SU-DHL-6 (cell line): ENCODE data around the gene MAST1.
"Not testable (repeated sequence)": the region's sequence is repeated elsewhere in the genome, so short reads cannot be mapped to it uniquely, and the experiment has no call there.

Experiments used
- H2AFZ ChIP-seq: fragments of 200-600 bp; sonication (generic); 2 replicates; pipeline ENCODE4 v1.6.1; 2014; ENCODE audit warnings: low read depth, mild to moderate bottlenecking, moderate library complexity, mixed read lengths, antibody characterized with exemption, low read length; ENCODE audit not compliant: severe bottlenecking
- H3F3A ChIP-seq: fragments of 200-600 bp; shearing (Covaris generic); 2 replicates; pipeline ENCODE4 v1.6.0; 2016; ENCODE audit warnings: antibody characterized with exemption, mild to moderate bottlenecking; ENCODE audit not compliant: insufficient read depth
- H3K27ac ChIP-seq: fragments of 200-600 bp; sonication (generic); 2 replicates; pipeline ENCODE4 v1.5.1; 2016; ENCODE audit warnings: low read depth, mild to moderate bottlenecking, low read length, moderate library complexity, mixed read lengths
- H3K27me3 ChIP-seq: fragments of 200-600 bp; sonication (generic), shearing (Covaris generic); 2 replicates; pipeline ENCODE4 v1.6.0; 2014; ENCODE audit warnings: mild to moderate bottlenecking, low read length
- H3K36me3 ChIP-seq: fragments of 200-600 bp; sonication (generic); 2 replicates; pipeline ENCODE4 v1.6.1; 2014; ENCODE audit warnings: mild to moderate bottlenecking, low read length, mixed read lengths
- H3K4me2 ChIP-seq: fragments of 300-600, 200-600 bp; shearing (Covaris generic), sonication (generic); 2 replicates; pipeline ENCODE4 v1.6.0; 2014; ENCODE audit warnings: low read length, low read depth, mild to moderate bottlenecking; ENCODE audit not compliant: poor library complexity, severe bottlenecking
- H3K4me3 ChIP-seq: fragments of 200-600 bp; sonication (generic); 2 replicates; pipeline ENCODE4 v1.5.1; 2014; ENCODE audit warnings: antibody characterized with exemption, low read length, mild to moderate bottlenecking, mixed read lengths; ENCODE audit not compliant: insufficient read depth, poor library complexity, severe bottlenecking
- H3K79me2 ChIP-seq: fragments of 200-600 bp; sonication (generic); 2 replicates; pipeline ENCODE4 v1.6.1; 2014; ENCODE audit warnings: mild to moderate bottlenecking, low read length, moderate library complexity; ENCODE audit not compliant: insufficient read depth
- H3K9ac ChIP-seq: fragments of 200-600 bp; sonication (generic); 2 replicates; pipeline ENCODE4 v1.7.0; 2014; ENCODE audit warnings: mild to moderate bottlenecking, low read length
- H3K9me2 ChIP-seq: fragments of 200-600 bp; sonication (generic); replicated peaks from 2 replicates; pipeline ENCODE4 v1.6.1; 2014; ENCODE audit warnings: low read length; ENCODE audit not compliant: insufficient read depth
- H3K9me3 ChIP-seq: fragments of 200-600 bp; sonication (generic); 2 replicates; pipeline ENCODE4 v1.6.1; 2014; ENCODE audit warnings: low read length, mixed read lengths; ENCODE audit not compliant: insufficient read depth
- H4K20me1 ChIP-seq: fragments of 200-600 bp; sonication (generic); 2 replicates; pipeline ENCODE4 v1.6.1; 2014; ENCODE audit warnings: low read depth, mild to moderate bottlenecking, antibody characterized with exemption, low read length, moderate library complexity, mixed read lengths
- EZH2phosphoT487 ChIP-seq: fragments of 200-600 bp; sonication (generic), shearing (Covaris generic); conservative IDR thresholded peaks from 2 replicates; pipeline ENCODE4 v1.6.1; 2018; ENCODE audit warnings: mild to moderate bottlenecking, antibody characterized with exemption, low read length, moderate library complexity, mixed read lengths
- TF ChIP-seq, protein P1 (sequence below): fragments of 200-600 bp; sonication (generic); IDR thresholded peaks from one replicate; pipeline ENCODE4 v1.5.1; 2017; ENCODE audit warnings: antibody characterized with exemption, mild to moderate bottlenecking, low read length, moderate library complexity; ENCODE audit not compliant: insufficient read depth, poor library complexity, severe bottlenecking

MAST1 gene

GRCh38 chr19:12886651-12886968, 48.3 kb downstream of the MAST1 start:
- Histone ChIP-seq H4K20me1 (no peaks in the 10 kb centered on the region), H3K9ac (no peak overlapping the region), H3K27me3 (no peaks in the 10 kb centered on the region), H2AFZ (no peak overlapping the region), H3K36me3 (no peaks in the 10 kb centered on the region), H3K9me3 (peaks cover 13% of the 10 kb centered on the region; the same call in 1 of the 2 replicates), H3F3A (peaks cover 6% of the 10 kb centered on the region; the same call in 1 of the 2 replicates), H3K4me3 (no peak overlapping the region), H3K27ac (no peak overlapping the region), H3K4me2 (no peak overlapping the region), H3K9me2 (no peaks in the 10 kb centered on the region), H3K79me2 (peaks cover 3% of the 10 kb centered on the region)
- TF ChIP-seq, protein P1, sequence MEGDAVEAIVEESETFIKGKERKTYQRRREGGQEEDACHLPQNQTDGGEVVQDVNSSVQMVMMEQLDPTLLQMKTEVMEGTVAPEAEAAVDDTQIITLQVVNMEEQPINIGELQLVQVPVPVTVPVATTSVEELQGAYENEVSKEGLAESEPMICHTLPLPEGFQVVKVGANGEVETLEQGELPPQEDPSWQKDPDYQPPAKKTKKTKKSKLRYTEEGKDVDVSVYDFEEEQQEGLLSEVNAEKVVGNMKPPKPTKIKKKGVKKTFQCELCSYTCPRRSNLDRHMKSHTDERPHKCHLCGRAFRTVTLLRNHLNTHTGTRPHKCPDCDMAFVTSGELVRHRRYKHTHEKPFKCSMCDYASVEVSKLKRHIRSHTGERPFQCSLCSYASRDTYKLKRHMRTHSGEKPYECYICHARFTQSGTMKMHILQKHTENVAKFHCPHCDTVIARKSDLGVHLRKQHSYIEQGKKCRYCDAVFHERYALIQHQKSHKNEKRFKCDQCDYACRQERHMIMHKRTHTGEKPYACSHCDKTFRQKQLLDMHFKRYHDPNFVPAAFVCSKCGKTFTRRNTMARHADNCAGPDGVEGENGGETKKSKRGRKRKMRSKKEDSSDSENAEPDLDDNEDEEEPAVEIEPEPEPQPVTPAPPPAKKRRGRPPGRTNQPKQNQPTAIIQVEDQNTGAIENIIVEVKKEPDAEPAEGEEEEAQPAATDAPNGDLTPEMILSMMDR: no peak

DNA sequence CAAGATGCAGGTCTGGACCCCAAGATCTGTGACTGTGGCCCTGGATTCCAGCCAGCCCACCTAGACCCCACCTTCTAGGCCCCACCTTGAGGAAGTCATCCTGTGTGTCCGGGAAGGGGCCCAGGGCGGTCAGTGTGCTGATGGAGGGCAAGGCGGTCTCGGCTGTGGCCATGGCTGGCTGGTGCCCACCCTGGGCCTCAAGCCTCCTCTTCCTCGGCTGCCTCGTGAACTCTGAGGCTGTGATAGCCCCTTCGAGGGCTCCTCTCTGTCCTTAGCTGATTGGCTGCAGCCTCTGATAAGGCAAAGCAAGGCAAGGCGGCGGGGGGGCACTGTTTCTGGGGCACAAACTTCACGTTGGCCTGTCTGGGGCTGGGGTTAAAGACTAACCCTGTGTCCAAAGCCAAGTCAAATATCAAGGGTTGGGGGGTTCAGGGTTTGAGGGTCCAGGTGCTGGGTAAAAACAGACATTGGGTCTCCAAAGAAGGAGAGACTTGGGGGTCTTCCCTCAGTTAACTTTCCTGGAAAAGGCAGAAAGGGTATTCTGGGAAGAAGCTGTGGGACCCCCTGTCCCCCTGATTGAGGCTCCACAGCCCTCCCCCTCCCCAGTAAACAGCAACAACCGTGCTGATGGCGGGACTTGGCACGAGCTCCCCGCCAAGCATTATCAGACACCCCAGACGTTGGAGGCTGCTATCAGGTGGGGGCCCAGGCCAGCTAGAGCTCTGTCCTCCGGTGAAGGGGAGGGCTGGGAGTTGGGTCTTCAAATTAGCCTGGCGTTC, 48.8 kb downstream of the MAST1 start, which contains the start of gene KLF1:
Gene KLF1 (minus strand): TSS at position 233 of the 779 bp plus-strand sequence. CDS start 61 bp downstream, at position 172.
- Histone ChIP-seq H2AFZ (no peak within 1 kb of the TSS), H3K27me3 (no peaks in the 10 kb centered on the region), H3K9ac (peak within 1 kb of the TSS; percentile 52), H3K9me3 (peaks cover 13% of the 10 kb centered on the region; the same call in 1 of the 2 replicates), H3K36me3 (no peaks in the 10 kb centered on the region), H3K27ac (no peak within 1 kb of the TSS), H4K20me1 (no peaks in the 10 kb centered on the region), H3K4me3 (no peak within 1 kb of the TSS), H3K4me2 (peak within 1 kb of the TSS; percentile 65), H3K9me2 (no peaks in the 10 kb centered on the region), H3K79me2 (peaks cover 7% of the 10 kb centered on the region), H3F3A (0 out of 2 replicates have a peak, but pooled peaks cover 2% of the 10 kb centered on the region)
- TF ChIP-seq, protein P1: no peak
- no peak for TF ChIP-seq EZH2phosphoT487

GRCh38 chr19:12888006-12888603, 49.8 kb downstream of the MAST1 start:
- no peak for TF ChIP-seq EZH2phosphoT487
- TF ChIP-seq, protein P1: no peak
- H3K9ac ChIP-seq: no peak overlapping the region
- H3F3A ChIP-seq: no peaks in the 10 kb centered on the region
- H3K36me3 ChIP-seq: no peaks in the 10 kb centered on the region
- no peaks in the 10 kb centered on the region for H4K20me1 ChIP-seq
- no peak overlapping the region for H2AFZ ChIP-seq
- H3K9me3 ChIP-seq: peaks cover 13% of the 10 kb centered on the region; the same call in 1 of the 2 replicates
- H3K27me3 ChIP-seq: no peaks in the 10 kb centered on the region
- peaks cover 7% of the 10 kb centered on the region for H3K79me2 ChIP-seq
- H3K9me2 ChIP-seq: no peaks in the 10 kb centered on the region
- H3K27ac ChIP-seq: no peak overlapping the region
- no peak overlapping the region for H3K4me2 ChIP-seq
- no peak overlapping the region for H3K4me3 ChIP-seq

DNA sequence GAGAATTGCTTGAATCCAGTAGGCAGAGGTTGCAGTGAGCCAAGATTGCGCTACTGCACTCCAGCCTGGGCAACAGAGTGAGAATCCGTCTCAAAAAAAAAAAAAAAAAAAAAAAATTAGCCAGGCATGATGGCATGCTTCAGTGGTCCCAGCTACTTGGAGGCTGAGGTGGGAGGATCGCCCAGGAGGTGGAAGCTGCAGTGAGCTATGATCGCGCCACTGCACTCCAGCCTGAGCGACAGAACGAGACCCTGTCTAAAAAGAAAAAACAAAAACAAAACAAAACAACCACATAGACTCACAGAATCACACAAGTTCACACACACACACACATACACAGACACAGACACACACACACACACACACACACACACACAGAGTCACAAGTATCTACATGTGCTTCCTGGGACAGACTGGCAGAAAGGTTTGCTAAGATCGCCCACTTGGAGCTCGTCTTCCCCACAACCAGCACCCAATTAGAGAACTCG, 52.0 kb downstream of the MAST1 start:
- H3K9ac ChIP-seq: peak overlapping the region; percentile 33; the same call in 1 of the 2 replicates
- H3K9me2 ChIP-seq, H3K27me3 ChIP-seq, H3K79me2 ChIP-seq, H4K20me1 ChIP-seq, H3K9me3 ChIP-seq, H3K36me3 ChIP-seq, H3F3A ChIP-seq, H3K27ac ChIP-seq: not testable (repeated sequence)
- H3K4me3 ChIP-seq: peak overlapping the region; percentile 54
- peak overlapping the region; percentile 73 for H2AFZ ChIP-seq
- H3K4me2 ChIP-seq: peak overlapping the region; percentile 87
